ENCODE measurements around the gene MPPE1.

MPPE1 gene

GRCh38 chr18:11851806-11852337 lies 56.2 kb downstream of the MPPE1 start:
- DNase-seq, result peak in 1 of 2 experiments; percentile 21

- DNase-seq, result peak; percentile 79 to 90
Measured at GRCh38 chr18:11851146-11851805, 56.8 kb downstream of the MPPE1 start, which contains the start of gene CHMP1B. Gene CHMP1B, plus strand, starts transcription at chr18:11851413. Its CDS starts 99 bp downstream, at chr18:11851512.

GRCh38 chr18:11850821-11851145 lies 57.3 kb downstream of the MPPE1 start:
- no peak for DNase-seq

- DNase-seq, result peak; percentile 51 to 73
Measured at GRCh38 chr18:11849841-11850634, 58.1 kb downstream of the MPPE1 start.

GRCh38 chr18:11849279-11849678 lies 58.8 kb downstream of the MPPE1 start:
- DNase-seq, result no peak

- DNase-seq, result no peak
Measured at GRCh38 chr18:11847811-11848210, 60.3 kb downstream of the MPPE1 start.

- DNase-seq, result no peak
Measured at GRCh38 chr18:11845654-11846053, 62.5 kb downstream of the MPPE1 start.

GRCh38 chr18:11844436-11844835 lies 63.7 kb downstream of the MPPE1 start:
- DNase-seq, result no peak

GRCh38 chr18:11842562-11842961 lies 65.6 kb downstream of the MPPE1 start:
- DNase-seq, result peak; percentile 7 to 65

- DNase-seq, result no peak
Measured at GRCh38 chr18:11840493-11840892, 67.6 kb downstream of the MPPE1 start.

- DNase-seq, result no peak
Measured at GRCh38 chr18:11839556-11839955, 68.6 kb downstream of the MPPE1 start.

GRCh38 chr18:11834772-11835171 lies 73.3 kb downstream of the MPPE1 start:
- no peak for DNase-seq
